Activated naive CD8-positive, alpha-beta T cell (primary cell): ENCODE measurements around the gene ELMO1.

Experiments used
- H3K27ac Mint-ChIP-seq: one replicate; pipeline ENCODE4 v1.8.0; 2021; ENCODE audit warnings: mixed read lengths
- H3K27me3 Mint-ChIP-seq: one replicate; pipeline ENCODE4 v1.8.0; 2021; ENCODE audit warnings: mixed read lengths
- H3K36me3 Mint-ChIP-seq: one replicate; pipeline ENCODE4 v1.8.0; 2021; ENCODE audit warnings: mixed read lengths
- H3K4me1 Mint-ChIP-seq: one replicate; pipeline ENCODE4 v1.8.0; 2021; ENCODE audit warnings: low read depth, mixed read lengths
- H3K4me3 Mint-ChIP-seq: one replicate; pipeline ENCODE4 v1.8.0; 2021; ENCODE audit warnings: mild to moderate bottlenecking, mixed read lengths
- H3K9me3 Mint-ChIP-seq: one replicate; pipeline ENCODE4 v1.8.0; 2021; ENCODE audit warnings: low read depth, mixed read lengths

Gene ELMO1

DNA sequence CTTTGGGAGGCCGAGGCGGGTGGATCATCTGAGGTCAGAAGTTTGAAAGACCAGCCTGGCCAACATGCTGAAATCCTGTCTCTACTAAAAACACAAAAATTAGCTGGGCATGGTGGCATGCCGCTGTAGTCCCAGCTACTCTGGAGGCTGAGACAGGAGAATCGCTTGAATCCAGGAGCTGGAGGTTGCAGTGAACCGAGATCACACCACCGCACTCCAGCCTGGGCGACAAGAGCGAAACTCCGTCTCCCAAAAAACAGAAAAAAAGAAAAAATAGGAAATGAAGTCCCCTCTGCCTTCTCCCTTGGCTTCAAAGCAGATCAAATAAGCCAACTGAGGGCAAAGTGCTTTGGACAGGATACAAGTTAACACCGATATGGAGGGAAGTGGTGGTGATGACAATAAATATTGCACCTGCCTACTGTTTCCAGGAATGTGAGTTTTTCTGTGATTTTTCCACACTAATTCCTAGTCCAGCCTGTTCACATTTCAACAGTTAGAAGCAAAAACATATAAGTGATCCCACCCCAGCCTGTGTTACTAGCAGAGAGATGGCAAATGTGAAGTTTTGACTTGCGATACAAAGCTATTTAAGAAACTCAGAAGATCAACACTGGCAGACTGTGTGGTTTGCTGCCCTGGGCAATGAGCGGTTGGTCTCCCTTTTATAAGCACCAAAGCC lies 433.2 kb downstream of the ELMO1 start:
- Mint-ChIP-seq H3K4me3 (no peak overlapping the region), H3K36me3 (peaks cover 32% of the 10 kb centered on the region), H3K9me3 (peaks cover 4% of the 10 kb centered on the region), H3K27me3 (no peaks in the 10 kb centered on the region), H3K27ac (no peak overlapping the region), H3K4me1 (peaks cover 18% of the 10 kb centered on the region)

DNA sequence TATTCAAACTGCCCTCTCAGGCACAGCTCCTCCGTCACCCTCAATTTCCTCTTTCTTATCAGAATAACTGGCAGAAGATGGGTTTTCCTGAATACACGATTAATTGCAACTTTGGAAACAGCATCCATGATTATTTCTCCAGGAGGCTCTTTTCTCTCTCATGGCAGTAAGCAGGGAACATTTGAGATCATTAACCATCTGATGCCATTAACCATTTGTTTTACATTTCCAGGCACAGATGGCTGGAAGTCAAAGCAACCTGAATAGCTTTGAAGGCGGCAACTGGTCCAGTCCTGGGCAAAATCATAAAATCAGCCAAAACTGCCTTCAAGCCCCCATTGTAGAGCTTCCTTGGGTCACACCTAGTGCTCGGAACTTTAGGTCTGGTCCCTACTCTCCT lies 434.9 kb downstream of the ELMO1 start:
- Mint-ChIP-seq H3K27ac (no peak overlapping the region), H3K9me3 (peaks cover 3% of the 10 kb centered on the region), H3K27me3 (no peaks in the 10 kb centered on the region), H3K4me1 (peaks cover 16% of the 10 kb centered on the region), H3K4me3 (no peak overlapping the region), H3K36me3 (peaks cover 31% of the 10 kb centered on the region)

DNA sequence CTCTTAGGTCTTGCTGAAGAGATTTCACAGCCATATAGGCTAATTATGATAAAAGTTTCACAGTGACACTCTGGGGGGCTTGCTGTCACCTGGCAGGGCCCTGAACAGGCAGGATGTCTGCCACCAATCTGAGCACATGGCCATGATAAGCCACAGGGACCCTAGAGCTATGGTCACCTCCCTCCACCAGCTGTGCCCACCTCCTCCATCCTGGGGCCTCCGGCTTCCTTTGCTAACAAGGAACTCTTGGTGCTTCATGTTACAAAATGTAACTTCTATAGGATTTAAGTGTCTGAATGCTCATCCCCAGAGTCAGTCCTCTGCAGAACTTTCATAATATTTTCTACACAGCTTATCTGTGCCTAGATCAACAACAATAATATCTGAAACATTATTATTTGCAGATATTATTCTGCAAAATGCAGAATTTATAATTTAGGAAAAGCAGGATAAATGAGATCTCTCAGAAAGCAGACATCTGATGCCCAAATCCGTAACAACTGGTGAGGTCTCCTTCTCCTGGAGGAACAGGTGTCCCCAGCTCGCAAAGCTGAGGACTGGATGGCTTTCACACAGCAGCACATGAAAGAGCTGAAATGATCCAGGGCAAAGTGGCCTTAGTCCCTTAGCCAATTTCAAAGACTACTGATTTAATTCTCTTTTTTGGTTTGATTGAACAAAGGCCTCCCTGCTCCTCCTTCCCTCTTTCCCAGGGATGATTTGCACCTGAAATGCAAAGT lies 437.3 kb downstream of the ELMO1 start:
- Mint-ChIP-seq H3K27me3 (no peaks in the 10 kb centered on the region), H3K36me3 (peaks cover 27% of the 10 kb centered on the region), H3K4me3 (no peak overlapping the region), H3K4me1 (peaks cover 2% of the 10 kb centered on the region), H3K9me3 (no peaks in the 10 kb centered on the region), H3K27ac (no peak overlapping the region)

DNA sequence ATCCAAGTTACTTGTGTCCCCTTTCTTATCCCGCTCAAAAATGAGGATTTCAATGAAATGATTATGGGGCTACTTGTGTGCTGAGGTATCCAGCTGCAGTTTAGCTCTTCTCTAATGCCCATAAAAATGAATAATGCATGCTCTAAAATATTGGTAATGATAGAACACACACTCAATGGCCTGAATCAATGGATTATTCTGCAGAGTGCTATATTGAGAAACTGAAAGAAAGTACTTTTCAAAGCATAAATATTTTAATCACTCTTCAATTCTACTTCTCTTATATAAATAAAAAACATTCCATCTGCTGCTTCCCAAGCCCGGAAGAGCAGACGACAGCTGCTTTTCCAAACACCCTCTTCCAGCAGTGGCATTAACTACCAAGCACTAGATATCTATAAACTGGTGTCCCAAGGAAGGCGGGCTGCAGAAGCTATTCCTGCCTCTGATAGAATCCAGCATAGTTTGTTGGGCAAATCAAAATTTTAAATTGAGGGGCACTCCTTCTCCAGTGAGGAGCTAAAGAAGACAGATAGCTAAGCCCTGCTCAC lies 439.5 kb downstream of the ELMO1 start:
- Mint-ChIP-seq H3K9me3 (no peaks in the 10 kb centered on the region), H3K4me3 (no peak overlapping the region), H3K27ac (no peak overlapping the region), H3K36me3 (peaks cover 30% of the 10 kb centered on the region), H3K27me3 (no peaks in the 10 kb centered on the region), H3K4me1 (no peaks in the 10 kb centered on the region)

DNA sequence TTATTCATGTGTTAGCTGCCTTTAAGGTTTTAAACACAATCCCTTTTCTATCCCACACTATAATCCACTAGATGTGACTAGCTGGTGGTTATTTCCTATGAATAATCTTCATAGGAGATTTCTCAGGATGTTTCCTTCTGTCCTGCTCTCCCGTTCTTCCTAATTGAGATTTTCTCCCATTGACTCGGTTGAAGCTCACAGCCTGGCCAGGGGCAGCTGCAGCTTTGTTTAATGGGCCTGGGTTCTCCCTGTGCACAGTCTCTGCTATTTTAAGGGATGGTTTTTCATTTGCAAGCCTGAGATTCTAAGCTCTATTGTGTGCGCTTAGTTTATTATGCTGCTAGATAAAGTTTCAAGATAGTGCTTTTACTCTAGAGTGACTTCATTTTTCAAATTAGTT lies 441.0 kb downstream of the ELMO1 start:
- Mint-ChIP-seq H3K4me3 (no peak overlapping the region), H3K4me1 (no peaks in the 10 kb centered on the region), H3K27ac (no peak overlapping the region), H3K9me3 (no peaks in the 10 kb centered on the region), H3K36me3 (peaks cover 34% of the 10 kb centered on the region), H3K27me3 (no peaks in the 10 kb centered on the region)

DNA sequence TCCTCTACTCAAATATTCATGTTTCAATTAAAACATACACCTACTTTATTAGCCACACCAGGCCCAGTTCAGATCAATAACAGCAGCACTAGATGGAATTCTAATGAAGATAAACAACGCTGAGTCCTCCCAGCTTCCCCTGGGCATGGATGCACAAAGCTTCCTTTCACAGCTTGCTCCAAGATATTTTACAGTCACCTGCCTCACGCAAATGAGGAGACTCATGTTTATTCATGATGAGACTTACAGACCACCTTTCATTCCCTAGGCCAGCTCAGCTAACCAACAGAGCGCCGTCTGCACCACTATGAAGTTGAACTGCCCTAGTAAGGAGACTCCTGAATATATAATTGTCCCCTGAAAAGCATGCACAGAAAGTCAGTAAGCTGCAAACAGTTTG lies 441.4 kb downstream of the ELMO1 start:
- Mint-ChIP-seq H3K36me3 (peaks cover 35% of the 10 kb centered on the region), H3K4me3 (no peak overlapping the region), H3K9me3 (no peaks in the 10 kb centered on the region), H3K4me1 (no peaks in the 10 kb centered on the region), H3K27me3 (no peaks in the 10 kb centered on the region), H3K27ac (no peak overlapping the region)

DNA sequence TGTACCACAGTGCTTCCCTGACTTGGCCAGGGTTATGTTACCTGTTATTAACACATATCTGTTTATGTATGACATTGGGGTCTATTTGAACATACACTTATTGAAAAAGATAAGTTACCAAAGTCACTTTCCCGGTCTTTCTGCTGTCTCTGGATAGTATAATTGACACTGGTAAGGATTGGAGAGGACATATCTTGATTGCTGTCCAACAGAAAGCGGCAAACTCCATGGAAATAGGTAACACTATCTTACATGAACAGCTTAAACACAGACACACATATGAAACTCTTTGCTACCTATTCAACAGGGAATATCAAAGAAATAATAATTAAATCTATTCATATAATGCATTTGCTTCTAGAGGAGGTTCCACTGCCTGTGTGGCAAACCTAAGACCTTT lies 441.9 kb downstream of the ELMO1 start:
- Mint-ChIP-seq H3K4me1 (no peaks in the 10 kb centered on the region), H3K27ac (peak overlapping the region; percentile 16), H3K4me3 (no peak overlapping the region), H3K9me3 (no peaks in the 10 kb centered on the region), H3K27me3 (no peaks in the 10 kb centered on the region), H3K36me3 (peaks cover 35% of the 10 kb centered on the region)

DNA sequence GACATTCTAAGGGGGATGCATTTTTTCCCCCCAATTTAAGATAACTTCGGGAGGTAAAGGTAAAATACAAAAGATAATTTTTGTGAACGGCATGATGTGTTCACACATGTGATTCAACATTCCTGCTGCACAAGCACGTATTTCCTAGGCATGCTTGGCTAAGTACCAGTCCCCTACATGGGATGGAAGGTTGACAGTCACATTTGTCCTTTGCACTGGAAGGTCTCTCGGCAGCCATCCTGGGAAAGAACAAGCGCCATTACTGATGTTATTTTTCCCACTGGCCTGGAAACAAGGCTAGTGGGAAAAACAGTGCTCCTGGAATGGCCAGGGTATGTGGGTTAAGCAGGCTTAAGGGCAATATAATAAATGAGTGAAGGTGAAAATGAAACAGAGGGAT lies 448.2 kb downstream of the ELMO1 start:
- no peaks in the 10 kb centered on the region for H3K27me3 Mint-ChIP-seq
- H3K4me3 Mint-ChIP-seq: no peak overlapping the region
- no peaks in the 10 kb centered on the region for H3K4me1 Mint-ChIP-seq
- H3K27ac Mint-ChIP-seq: no peak overlapping the region
- H3K36me3 Mint-ChIP-seq: peaks cover 26% of the 10 kb centered on the region
- H3K9me3 Mint-ChIP-seq: no peaks in the 10 kb centered on the region

DNA sequence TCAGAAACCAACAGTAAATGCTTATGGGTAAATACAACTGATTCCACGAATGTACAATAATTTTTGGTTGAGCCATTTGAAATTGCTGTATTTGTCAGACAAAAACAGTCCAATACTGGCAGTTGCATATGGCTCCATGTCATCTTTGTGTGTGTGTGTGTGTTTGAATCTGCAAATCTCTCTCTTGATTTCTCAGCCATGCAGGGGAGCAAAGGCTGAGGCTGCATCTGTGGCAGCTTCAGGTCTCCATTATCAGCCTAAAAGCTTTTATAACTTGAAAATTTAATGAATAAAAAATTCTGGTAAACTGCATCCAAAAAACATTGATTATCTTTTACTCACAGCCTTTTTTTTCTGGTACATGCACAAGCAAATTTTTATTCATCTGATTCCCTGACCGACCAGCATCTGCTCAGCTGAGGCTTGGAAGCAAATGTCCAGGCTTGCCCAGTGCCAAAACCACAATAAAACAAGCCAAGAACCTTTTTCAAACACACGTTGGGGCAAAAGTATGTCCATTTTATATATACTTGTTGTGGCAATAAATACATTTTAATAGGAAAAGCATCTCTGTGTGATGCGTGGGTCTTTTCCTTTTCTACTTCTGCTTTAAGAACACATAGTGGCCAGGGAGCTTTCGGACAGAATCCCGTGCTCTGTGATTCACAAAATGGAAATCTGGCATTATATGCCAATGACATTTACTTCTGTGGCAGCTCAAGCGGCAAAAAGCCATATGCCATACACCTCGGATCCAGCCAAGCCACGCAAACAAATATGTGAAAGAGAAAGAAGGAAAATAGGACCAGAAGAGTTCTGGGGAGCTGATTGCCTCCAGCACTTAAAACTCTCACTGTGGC lies 448.8 kb downstream of the ELMO1 start:
- no peaks in the 10 kb centered on the region for H3K9me3 Mint-ChIP-seq
- H3K27me3 Mint-ChIP-seq: no peaks in the 10 kb centered on the region
- no peaks in the 10 kb centered on the region for H3K4me1 Mint-ChIP-seq
- H3K4me3 Mint-ChIP-seq: no peak overlapping the region
- H3K27ac Mint-ChIP-seq: no peak overlapping the region
- peaks cover 26% of the 10 kb centered on the region for H3K36me3 Mint-ChIP-seq

DNA sequence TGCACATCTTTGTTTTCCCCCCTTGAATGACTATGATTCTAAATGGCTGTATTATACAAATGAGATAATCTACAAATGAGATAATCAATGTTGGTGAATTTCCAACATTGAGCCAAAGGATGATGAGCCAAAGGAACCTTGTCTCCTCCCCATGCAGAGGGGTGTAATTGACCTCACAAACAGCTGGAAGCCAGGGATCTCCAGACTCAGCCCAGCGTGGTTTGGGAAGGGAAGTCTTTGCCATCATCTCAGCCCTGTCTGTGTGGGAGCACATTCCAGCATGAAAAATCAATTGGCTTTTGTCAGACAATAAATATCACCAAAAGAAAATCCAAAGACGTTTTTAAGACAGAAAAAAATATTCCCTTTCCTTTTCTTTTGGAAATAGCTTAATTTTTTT lies 452.9 kb downstream of the ELMO1 start:
- Mint-ChIP-seq H3K27me3 (no peaks in the 10 kb centered on the region), H3K36me3 (peaks cover 9% of the 10 kb centered on the region), H3K9me3 (no peaks in the 10 kb centered on the region), H3K4me1 (peaks cover 2% of the 10 kb centered on the region), H3K4me3 (no peak overlapping the region), H3K27ac (no peak overlapping the region)

DNA sequence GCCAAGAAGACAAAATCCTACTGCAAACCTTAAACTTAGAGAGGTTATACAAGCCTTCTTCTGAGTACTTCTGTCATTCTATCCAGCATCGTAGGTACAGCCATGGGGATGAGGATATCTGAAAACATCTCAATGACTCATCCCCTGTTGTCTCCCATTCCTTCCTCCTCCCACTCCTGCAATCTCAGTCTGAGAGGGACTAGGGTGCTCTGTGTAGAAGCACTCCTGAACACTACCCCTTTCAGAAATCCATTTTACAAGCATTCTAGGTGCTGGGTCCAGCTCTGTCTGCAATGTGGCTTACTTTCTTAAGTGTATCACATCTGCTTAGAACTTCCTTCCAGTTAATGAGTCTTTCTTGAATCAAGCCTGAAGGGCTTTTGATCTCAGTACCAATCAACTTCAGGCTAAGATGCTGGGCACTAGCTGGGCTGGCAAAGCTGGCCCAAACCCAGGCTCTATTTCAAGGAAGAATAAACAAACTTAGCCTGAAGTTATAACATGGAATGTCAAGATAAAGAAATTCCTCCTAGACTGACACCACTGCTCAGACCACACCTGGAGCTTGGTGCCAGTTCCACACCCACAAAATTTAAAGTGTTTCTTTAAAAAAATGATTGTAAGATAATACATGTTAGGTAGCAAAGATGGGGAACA lies 454.1 kb downstream of the ELMO1 start:
- H3K4me1 Mint-ChIP-seq: peaks cover 2% of the 10 kb centered on the region
- H3K4me3 Mint-ChIP-seq: no peak overlapping the region
- no peaks in the 10 kb centered on the region for H3K9me3 Mint-ChIP-seq
- peaks cover 9% of the 10 kb centered on the region for H3K36me3 Mint-ChIP-seq
- peak overlapping the region; percentile 24 for H3K27ac Mint-ChIP-seq
- no peaks in the 10 kb centered on the region for H3K27me3 Mint-ChIP-seq

DNA sequence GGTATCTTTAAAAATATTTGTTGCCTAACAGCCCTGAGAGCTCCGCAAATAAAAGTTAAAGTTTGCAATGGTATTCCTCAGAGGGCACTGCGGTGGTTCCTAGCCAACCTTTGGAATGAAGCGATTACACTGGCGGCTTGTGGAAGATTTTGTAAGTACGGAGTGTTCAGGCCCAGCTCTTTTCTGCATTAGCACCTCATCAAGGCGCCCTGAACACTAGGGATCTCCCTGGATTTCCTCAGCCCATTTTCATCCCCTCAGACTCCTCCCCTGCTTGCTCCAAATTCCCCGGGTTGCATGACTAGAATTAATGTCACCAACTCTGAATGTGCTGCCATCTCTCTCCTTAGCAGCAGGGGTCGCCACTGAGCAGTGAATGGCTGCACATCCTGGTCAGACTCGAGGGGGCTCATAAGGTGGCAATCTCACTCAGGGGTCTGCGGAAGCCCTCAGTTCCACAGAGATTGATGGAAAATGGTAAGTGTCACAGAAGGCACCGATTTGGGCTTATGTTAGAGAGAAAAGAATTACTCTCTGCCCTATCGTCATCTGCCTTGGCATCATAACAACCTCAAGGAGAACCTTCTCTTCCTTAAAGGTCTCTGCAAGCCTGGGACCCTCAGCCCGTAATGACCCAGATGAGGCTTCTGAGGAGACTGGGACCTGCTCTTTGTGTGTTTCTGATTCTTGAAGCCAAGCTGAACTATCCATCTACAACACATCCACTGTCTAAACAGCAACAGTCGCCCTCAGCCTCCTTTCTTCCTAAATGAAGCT lies 461.5 kb downstream of the ELMO1 start:
- Mint-ChIP-seq H3K27ac (no peak overlapping the region), H3K36me3 (peaks cover 6% of the 10 kb centered on the region), H3K27me3 (no peaks in the 10 kb centered on the region), H3K4me1 (peaks cover 35% of the 10 kb centered on the region), H3K9me3 (no peaks in the 10 kb centered on the region), H3K4me3 (no peak overlapping the region)

DNA sequence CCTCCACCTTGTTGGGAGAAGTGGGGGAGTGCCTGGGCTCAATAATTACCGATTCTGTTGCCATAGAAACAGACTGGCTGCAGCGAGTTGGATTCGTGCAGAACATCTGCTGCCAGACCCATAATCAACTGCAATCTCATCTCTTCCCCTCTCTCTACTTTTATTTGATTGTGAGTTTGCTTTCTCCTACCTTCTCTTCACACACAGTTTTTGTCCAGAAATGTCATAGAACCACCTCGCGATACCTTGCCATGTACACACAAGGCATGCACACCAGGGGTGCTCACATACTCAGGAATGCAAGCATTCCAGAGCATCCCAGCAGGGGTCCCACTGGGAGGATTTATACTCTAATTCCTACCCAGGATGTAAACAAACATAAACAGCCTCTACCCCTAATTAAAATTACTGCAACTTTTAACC lies 462.1 kb downstream of the ELMO1 start:
- Mint-ChIP-seq H3K36me3 (peaks cover 8% of the 10 kb centered on the region), H3K4me1 (peaks cover 37% of the 10 kb centered on the region), H3K4me3 (no peak overlapping the region), H3K9me3 (no peaks in the 10 kb centered on the region), H3K27ac (no peak overlapping the region), H3K27me3 (no peaks in the 10 kb centered on the region)

DNA sequence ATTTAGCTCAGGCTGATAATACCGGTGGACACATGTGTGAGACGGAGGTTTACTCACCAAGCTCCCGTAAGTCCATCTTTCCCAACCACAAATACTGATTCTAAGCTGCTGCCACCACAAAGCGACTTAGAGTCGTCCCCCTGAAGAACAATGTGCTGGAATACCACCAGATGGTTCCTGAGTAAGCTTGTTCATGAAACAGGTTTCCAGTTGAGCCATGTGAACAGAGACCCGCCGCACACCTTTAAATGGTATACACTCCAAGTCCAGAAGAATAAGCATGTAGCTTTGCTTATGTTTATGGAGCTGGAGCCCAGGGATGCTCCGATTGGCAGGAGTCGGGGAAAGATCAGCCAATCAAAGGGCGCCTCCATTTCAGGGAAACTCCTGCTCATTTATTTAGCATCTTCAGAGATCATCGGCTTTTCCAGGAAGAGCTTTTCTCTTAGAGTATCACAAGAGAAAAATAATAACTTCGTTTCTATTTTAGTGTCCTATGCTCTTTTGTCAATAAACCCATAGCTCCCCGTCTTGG lies 462.7 kb downstream of the ELMO1 start:
- no peaks in the 10 kb centered on the region for H3K9me3 Mint-ChIP-seq
- H3K27me3 Mint-ChIP-seq: no peaks in the 10 kb centered on the region
- H3K4me1 Mint-ChIP-seq: peaks cover 37% of the 10 kb centered on the region
- no peak overlapping the region for H3K4me3 Mint-ChIP-seq
- no peak overlapping the region for H3K27ac Mint-ChIP-seq
- peaks cover 6% of the 10 kb centered on the region for H3K36me3 Mint-ChIP-seq
